Measurements from ENCODE around the gene MED8.

MED8 gene

DNA sequence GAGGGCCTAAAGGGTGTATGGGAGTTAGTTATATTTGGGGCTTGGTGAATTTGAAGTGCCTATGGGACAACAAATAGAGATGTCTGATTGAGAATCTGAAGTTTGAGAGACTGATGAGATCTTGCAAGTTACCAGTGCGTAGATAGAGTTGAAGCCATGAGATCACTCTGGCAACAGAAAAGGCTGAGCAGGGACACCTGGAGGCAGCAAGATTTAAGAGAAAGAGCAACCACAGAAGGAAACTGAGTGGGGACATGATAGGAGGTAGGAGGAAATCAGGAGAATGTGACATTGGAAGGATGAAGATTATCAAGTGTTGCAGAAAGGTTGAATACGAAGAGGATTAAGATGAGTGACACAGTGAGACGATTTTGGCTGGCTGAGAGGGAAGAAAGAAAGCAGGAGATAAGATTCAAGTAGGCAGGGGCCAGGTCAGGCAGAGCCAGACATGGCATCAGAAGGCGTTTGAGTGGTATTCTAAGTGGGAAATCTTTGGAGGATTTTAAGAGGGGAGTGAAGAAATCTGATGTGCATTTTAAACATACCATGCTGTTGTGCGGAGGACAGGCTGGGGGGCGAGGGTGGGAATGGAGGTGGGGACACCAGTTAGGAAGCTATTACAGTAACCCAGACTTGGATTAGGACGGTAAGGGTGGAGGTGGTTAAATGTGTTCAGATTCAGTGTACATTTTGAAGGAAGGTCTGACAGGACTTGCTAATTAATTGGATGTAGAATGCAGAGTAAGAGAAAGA is 55.0 kb downstream of the MED8 start:
- no peaks in the 10 kb centered on the region for H3K36me3 Mint-ChIP-seq (ENCODE audit: low read depth)
- no peaks in the 10 kb centered on the region for H3K9me3 Mint-ChIP-seq
- H3K27ac Mint-ChIP-seq: no peak overlapping the region
- H3K4me1 Mint-ChIP-seq (ENCODE audit: low read depth): peaks cover 8% of the 10 kb centered on the region
- no peaks in the 10 kb centered on the region for H3K27me3 Mint-ChIP-seq (ENCODE audit: low read depth)
- no peak for DNase-seq (ENCODE audit: low spot score)
- H3K4me3 Mint-ChIP-seq: no peak overlapping the region
